WTC11 (cell line): ENCODE data around the gene PDZRN3. TPM values are rescaled to one million over a fixed set of nuclear protein-coding genes. Genes with fewer than 3 reads are reported as not detected.

Source experiments
- ATAC-seq: fragments of 200-7000 bp; cut with Tn5 transposase; 2 replicates; pipeline ENCODE4 v1.10.0; 2021; ENCODE audit warnings: mild to moderate bottlenecking, moderate library complexity
- CTCF ChIA-PET: fragments of 300-600 bp; sonication (Branson Sonifier 250); formaldehyde crosslinking; loops from one replicate; lab custom pipeline; 2021; ENCODE audit warnings: antibody characterized with exemption; lab: Charles Lee
- POLR2A ChIA-PET: fragments of 350-600 bp; sonication (Branson Sonifier 250); formaldehyde crosslinking; loops from one replicate; lab custom pipeline; 2021; ENCODE audit warnings: antibody characterized with exemption; lab: Charles Lee
- DNase-seq: peaks from one replicate; pipeline ENCODE4 v3.0.0; 2021; ENCODE audit warnings: low spot score
- H3K27ac Mint-ChIP-seq: 2 replicates; pipeline ENCODE4 v1.8.0; 2021; ENCODE audit warnings: mixed read lengths
- H3K27me3 Mint-ChIP-seq: 2 replicates; pipeline ENCODE4 v1.8.0; 2021; ENCODE audit warnings: low read depth, mild to moderate bottlenecking, moderate library complexity, mixed read lengths
- H3K36me3 Mint-ChIP-seq: 2 replicates; pipeline ENCODE4 v1.8.0; 2021; ENCODE audit warnings: mixed read lengths
- H3K4me1 Mint-ChIP-seq: 2 replicates; pipeline ENCODE4 v1.8.0; 2022; ENCODE audit warnings: mixed read lengths
- H3K4me3 Mint-ChIP-seq: 2 replicates; pipeline ENCODE4 v1.8.0; 2021; ENCODE audit warnings: mild to moderate bottlenecking, moderate library complexity, mixed read lengths
- H3K9me3 Mint-ChIP-seq: 2 replicates; pipeline ENCODE4 v1.8.0; 2021; ENCODE audit warnings: mixed read lengths
- ATF1 ChIP-seq: sonication (generic); formaldehyde crosslinking; IDR thresholded peaks from 2 replicates; pipeline ENCODE4 v1.8.1; 2023; ENCODE audit warnings: mild to moderate bottlenecking, moderate library complexity, missing genetic modification reagents
- ATF6 ChIP-seq: sonication (generic); formaldehyde crosslinking; IDR thresholded peaks from 2 replicates; pipeline ENCODE4 v1.8.1; 2023; ENCODE audit warnings: mild to moderate bottlenecking, missing genetic modification reagents
- CREB1 ChIP-seq: sonication (generic); formaldehyde crosslinking; IDR thresholded peaks from 2 replicates; pipeline ENCODE4 v1.8.0; 2023; ENCODE audit warnings: mild to moderate bottlenecking, missing genetic modification reagents
- CREM ChIP-seq: sonication (generic); formaldehyde crosslinking; IDR thresholded peaks from 2 replicates; pipeline ENCODE4 v1.8.1; 2022; ENCODE audit warnings: mild to moderate bottlenecking, missing genetic modification reagents, moderate library complexity
- FOXP1 ChIP-seq: sonication (generic); formaldehyde crosslinking; IDR thresholded peaks from 2 replicates; pipeline ENCODE4 v1.8.0; 2022; ENCODE audit warnings: missing genetic modification reagents, mild to moderate bottlenecking, moderate library complexity, borderline replicate concordance
- KAT7 ChIP-seq: sonication (generic); formaldehyde crosslinking; IDR thresholded peaks from 2 replicates; pipeline ENCODE4 v1.8.1; 2023; ENCODE audit warnings: missing genetic modification reagents, mild to moderate bottlenecking, borderline replicate concordance
- NFATC4 ChIP-seq: fragments of 250-450 bp; sonication (Bioruptor Pico); IDR thresholded peaks from 2 replicates; pipeline ENCODE4 v1.9.0; 2021; ENCODE audit warnings: mild to moderate bottlenecking
- PRDM15 ChIP-seq: sonication (generic); formaldehyde crosslinking; IDR thresholded peaks from 2 replicates; pipeline ENCODE4 v1.8.0; 2022; ENCODE audit warnings: missing genetic modification reagents
- SOX15 ChIP-seq: fragments of 250-450 bp; sonication (Bioruptor Pico); IDR thresholded peaks from 2 replicates; pipeline ENCODE4 v1.9.0; 2021; ENCODE audit warnings: mild to moderate bottlenecking
- SP1 ChIP-seq: sonication (generic); formaldehyde crosslinking; conservative IDR thresholded peaks from 2 replicates; pipeline ENCODE4 v1.8.1; 2022; ENCODE audit warnings: missing genetic modification reagents
- TCF7 ChIP-seq: sonication (generic); formaldehyde crosslinking; IDR thresholded peaks from 2 replicates; pipeline ENCODE4 v1.8.0; 2022; ENCODE audit warnings: mild to moderate bottlenecking, low read depth, missing genetic modification reagents, moderate library complexity
- USF2 ChIP-seq: sonication (generic); formaldehyde crosslinking; IDR thresholded peaks from 2 replicates; pipeline ENCODE4 v1.8.1; 2023; ENCODE audit warnings: mild to moderate bottlenecking, missing genetic modification reagents, moderate library complexity
- ZBTB21 ChIP-seq: sonication (generic); formaldehyde crosslinking; IDR thresholded peaks from 2 replicates; pipeline ENCODE4 v1.8.1; 2023; ENCODE audit warnings: mild to moderate bottlenecking, missing genetic modification reagents, borderline replicate concordance
- ZMAT4 ChIP-seq: fragments of 250-450 bp; sonication (Bioruptor Pico); IDR thresholded peaks from 2 replicates; pipeline ENCODE4 v1.9.0; 2021; ENCODE audit warnings: mild to moderate bottlenecking
- total RNA-seq: library from RNA; stranded (reverse); gene quantifications from 3 replicates; pipeline ENCODE4 v1.2.3, GENCODE V29; 2021

The PDZRN3 gene
- total RNA-seq, 1 experiment from 2014 or later: 9.5 TPM

GRCh38 chr3:73383470-73384049 is 241.2 kb downstream of the PDZRN3 start:
- no peak for ATAC-seq
- DNase-seq: no peak
- peaks cover 6% of the 10 kb centered on the region; the same call in 1 of the 2 replicates for H3K36me3 Mint-ChIP-seq
- H3K4me3 Mint-ChIP-seq: no peak overlapping the region
- H3K4me1 Mint-ChIP-seq: no peaks in the 10 kb centered on the region
- TF ChIP-seq TCF7 (CRISPR knock-in tag) (no peak), ATF1 (CRISPR knock-in tag) (no peak)
- H3K27ac Mint-ChIP-seq: no peak overlapping the region
- H3K27me3 Mint-ChIP-seq: no peaks in the 10 kb centered on the region
- H3K9me3 Mint-ChIP-seq: peaks cover 6% of the 10 kb centered on the region
- ChIA-PET CTCF (interaction anchor here (0.6 to 0.8 kb wide), 2 partner anchors 192 to 671 kb away, joined by 3 read pairs; no protein-coding TSS in a partner anchor), POLR2A (no interaction called here)

- no peak for ATAC-seq
- TF ChIP-seq CREM (no peak), ZMAT4 (no peak), PRDM15 (CRISPR knock-in tag) (no peak), KAT7 (no peak), SP1 (CRISPR knock-in tag) (no peak)
Observed at GRCh38 chr3:73381551-73381950, 243.2 kb downstream of the PDZRN3 start.

GRCh38 chr3:73380735-73381532 is 243.8 kb downstream of the PDZRN3 start:
- CTCF ChIA-PET: no interaction called here
- H3K27me3 Mint-ChIP-seq: no peaks in the 10 kb centered on the region
- TF ChIP-seq ATF1 (CRISPR knock-in tag): no peak
- TF ChIP-seq FOXP1: no peak
- no peak for TF ChIP-seq SOX15 (CRISPR knock-in tag)
- TF ChIP-seq, all 79 proteins: peak for 0
- no peak overlapping the region for H3K4me3 Mint-ChIP-seq
- peaks cover 10% of the 10 kb centered on the region for H3K9me3 Mint-ChIP-seq
- DNase-seq (no peak), ATAC-seq (no peak)
- POLR2A ChIA-PET: no interaction called here
- H3K4me1 Mint-ChIP-seq: no peaks in the 10 kb centered on the region
- H3K36me3 Mint-ChIP-seq: peaks cover 6% of the 10 kb centered on the region; the same call in 1 of the 2 replicates
- no peak overlapping the region for H3K27ac Mint-ChIP-seq

More at GRCh38 chr3:73381551-73381950, 243.2 kb downstream of the PDZRN3 start:
- H3K4me1 Mint-ChIP-seq: no peaks in the 10 kb centered on the region
- CTCF ChIA-PET: no interaction called here
- H3K27ac Mint-ChIP-seq: no peak overlapping the region
- DNase-seq: no peak
- POLR2A ChIA-PET: no interaction called here
- H3K36me3 Mint-ChIP-seq: peaks cover 6% of the 10 kb centered on the region; the same call in 1 of the 2 replicates
- H3K9me3 Mint-ChIP-seq: peaks cover 10% of the 10 kb centered on the region
- H3K4me3 Mint-ChIP-seq: no peak overlapping the region
- no peaks in the 10 kb centered on the region for H3K27me3 Mint-ChIP-seq

GRCh38 chr3:73379465-73379864 is 245.3 kb downstream of the PDZRN3 start:
- no peak overlapping the region for H3K27ac Mint-ChIP-seq
- H3K36me3 Mint-ChIP-seq: peaks cover 11% of the 10 kb centered on the region
- POLR2A ChIA-PET: no interaction called here
- H3K27me3 Mint-ChIP-seq: no peaks in the 10 kb centered on the region
- CTCF ChIA-PET: no interaction called here
- H3K4me3 Mint-ChIP-seq: no peak overlapping the region
- no peaks in the 10 kb centered on the region for H3K4me1 Mint-ChIP-seq
- ATAC-seq (no peak), DNase-seq (no peak)
- no peak for TF ChIP-seq CREB1 (CRISPR knock-in tag)
- TF ChIP-seq ATF6: no peak
- TF ChIP-seq NFATC4 (CRISPR knock-in tag): no peak
- TF ChIP-seq USF2: no peak
- TF ChIP-seq ZBTB21: no peak
- H3K9me3 Mint-ChIP-seq: peaks cover 21% of the 10 kb centered on the region
